HCT116 (cell line): ENCODE data around the gene SLC25A30. TPM values are rescaled to one million over a fixed set of nuclear protein-coding genes. Genes with fewer than 3 reads are reported as not detected.
A peak's percentile ranks its signal among the peaks of the same experiment; 100 is the strongest.

ENCODE experiments used
- ATAC-seq: fragments of 200-7000 bp; cut with Tn5 transposase; 2 replicates; pipeline ENCODE4 v1.9.1; 2020; ENCODE audit warnings: mild to moderate bottlenecking, moderate library complexity
- BruUV-seq: library from RNA; stranded (reverse); fragments of 400-500 nt; replicated peaks from 2 replicates; lab custom pipeline; 2021; lab: Mats Ljungman, UMichigan
- CTCF ChIA-PET: fragments of 300-600 bp; sonication (Branson Sonifier 250); formaldehyde crosslinking; loops from one replicate; lab custom pipeline; 2021; ENCODE audit warnings: antibody characterized with exemption; lab: Charles Lee
- POLR2A ChIA-PET: fragments of 300-600, 350-600 bp; sonication (Branson Sonifier 250); formaldehyde crosslinking; loops from one replicate; lab custom pipeline; 2021; ENCODE audit warnings: antibody characterized with exemption; lab: Charles Lee
- RAD21 ChIA-PET, 2 experiments: fragments of 300-600 bp; sonication (Branson Sonifier 250); formaldehyde crosslinking; loops; one replicate each; lab custom pipeline; 2023; ENCODE audit warnings: low total read pairs in 2 of 2; ENCODE audit not compliant: uncharacterized antibody in 2 of 2, unreplicated experiment in 2 of 2, low non-redundant PET in 1 of 2; lab: Charles Lee
- DNase-seq: peaks from one replicate; pipeline ENCODE4 v3.0.0-alpha.2; 2010; ENCODE audit warnings: low read depth, low spot score
- H2AFZ ChIP-seq: fragments of 200-600 bp; shearing (Covaris generic), sonication (generic); 2 replicates; pipeline ENCODE4 v1.6.1; 2017; ENCODE audit warnings: low read depth, mixed run types, mixed read lengths, antibody characterized with exemption, low read length; ENCODE audit not compliant: poor library complexity, severe bottlenecking
- H3K27ac ChIP-seq: 2 replicates; pipeline ENCODE4 v1.5.1; 2012; ENCODE audit warnings: low read depth, low read length
- H3K27me3 ChIP-seq: fragments of 200-600 bp; sonication (generic); 2 replicates; pipeline ENCODE4 v1.6.1; 2016; ENCODE audit warnings: mixed run types, low read length, mixed read lengths; ENCODE audit not compliant: insufficient read depth
- H3K36me3 ChIP-seq, 2 experiments: fragments of 200-500 bp in 1 of 2; fragments of 200-600 bp in 1 of 2; sonication (Bioruptor generic) in 1 of 2; sonication (generic) in 1 of 2; 2 replicates each; pipeline versions ENCODE4 v1.5.1 to v1.6.1; 2014 to 2016; ENCODE audit warnings: low read length in 2 of 2, inconsistent platforms in 1 of 2, mixed read lengths in 1 of 2, mixed run types in 1 of 2; ENCODE audit not compliant: insufficient read depth in 2 of 2, control insufficient read depth in 1 of 2
- H3K4me1 ChIP-seq, 2 experiments: fragments of 200-600 bp in 1 of 2; sonication (generic) in 1 of 2; 2 replicates each; pipeline versions ENCODE4 v1.5.1 to v1.6.1; 2012 to 2017; ENCODE audit warnings: low read length in 2 of 2, inconsistent platforms in 1 of 2, mild to moderate bottlenecking in 1 of 2, mixed read lengths in 1 of 2, mixed run types in 1 of 2, moderate library complexity in 1 of 2; ENCODE audit not compliant: insufficient read depth in 2 of 2, control insufficient read depth in 1 of 2
- H3K4me2 ChIP-seq: fragments of 200-600 bp; sonication (generic); 2 replicates; pipeline ENCODE4 v1.6.1; 2017; ENCODE audit warnings: mixed run types, low read length, mixed read lengths
- H3K4me3 ChIP-seq, 2 experiments: fragments of 200-600 bp in 1 of 2; sonication (generic) in 1 of 2; replicated peaks in 1 of 2; 2 replicates each; pipeline ENCODE4 v1.5.1; 2011 to 2016; ENCODE audit warnings: low read length in 2 of 2, control low read depth in 1 of 2, low read depth in 1 of 2, mild to moderate bottlenecking in 1 of 2, mixed read lengths in 1 of 2, mixed run types in 1 of 2
- H3K79me2 ChIP-seq: fragments of 200-600 bp; sonication (generic); 2 replicates; pipeline ENCODE4 v1.6.1; 2017; ENCODE audit warnings: mild to moderate bottlenecking, mixed run types, low read length, moderate library complexity, mixed read lengths; ENCODE audit not compliant: insufficient read depth
- H3K9ac ChIP-seq: fragments of 200-600 bp; sonication (generic); 2 replicates; pipeline ENCODE4 v1.6.1; 2016; ENCODE audit warnings: low read length, mixed read lengths
- H3K9me2 ChIP-seq: fragments of 200-600 bp; sonication (generic), shearing (Covaris generic); 2 replicates; pipeline ENCODE4 v1.6.1; 2017; ENCODE audit warnings: mixed run types, mild to moderate bottlenecking, moderate library complexity; ENCODE audit not compliant: insufficient read depth
- H3K9me3 ChIP-seq, 2 experiments: fragments of 200-500 bp in 1 of 2; fragments of 200-600 bp in 1 of 2; sonication (Bioruptor generic) in 1 of 2; sonication (generic) in 1 of 2; 2 replicates each; pipeline ENCODE4 v1.6.1; 2014 to 2017; ENCODE audit warnings: low read length in 2 of 2, mixed read lengths in 2 of 2, inconsistent platforms in 1 of 2, low read depth in 1 of 2, mild to moderate bottlenecking in 1 of 2, mixed run types in 1 of 2, moderate library complexity in 1 of 2; ENCODE audit not compliant: control insufficient read depth in 1 of 2, insufficient read depth in 1 of 2
- H4K20me1 ChIP-seq: fragments of 200-600 bp; sonication (generic), shearing (Covaris generic); 2 replicates; pipeline ENCODE4 v1.6.1; 2017; ENCODE audit warnings: mixed run types, mild to moderate bottlenecking, moderate library complexity; ENCODE audit not compliant: insufficient read depth
- ELF1 ChIP-seq: IDR thresholded peaks from 2 replicates; pipeline ENCODE4 v1.6.1; 2012; ENCODE audit warnings: low read depth, borderline replicate concordance
- POLR2A ChIP-seq: IDR thresholded peaks from 2 replicates; pipeline ENCODE4 v1.7.0; 2011; ENCODE audit warnings: borderline replicate concordance; ENCODE audit not compliant: insufficient read depth, insufficient read length; ENCODE audit errors: extremely low read depth
- POLR2AphosphoS5 ChIP-seq: IDR thresholded peaks from 2 replicates; pipeline ENCODE4 v1.6.1; 2011; ENCODE audit warnings: mild to moderate bottlenecking, low read depth, low read length, moderate library complexity
- RAD21 ChIP-seq: IDR thresholded peaks from 2 replicates; pipeline ENCODE4 v1.6.1; 2012; ENCODE audit warnings: low read depth, mild to moderate bottlenecking
- TCF7L2 ChIP-seq: IDR thresholded peaks from 2 replicates; pipeline ENCODE4 v1.7.0; 2011; ENCODE audit warnings: borderline replicate concordance, inconsistent platforms; ENCODE audit not compliant: insufficient read depth, insufficient read length; ENCODE audit errors: extremely low read depth
- YY1 ChIP-seq: IDR thresholded peaks from 2 replicates; pipeline ENCODE4 v1.6.1; 2011; ENCODE audit warnings: low read length, low read depth, moderate library complexity, mild to moderate bottlenecking; ENCODE audit not compliant: insufficient replicate concordance; ENCODE audit errors: extremely low read depth
- ZFX ChIP-seq: fragments of 450-650 bp; IDR thresholded peaks from 2 replicates; pipeline ENCODE4 v1.6.1; 2017
- intact Hi-C: fragments of 100-400 bp; cut with micrococcal nuclease; formaldehyde crosslinking; loops from 2 replicates; pipeline ENCODE4 v1.10.0; 2022
- total RNA-seq: library from RNA; stranded (reverse); gene quantifications from one replicate; pipeline ENCODE4 v1.2.1, GENCODE V29; 2021; ENCODE audit not compliant: unreplicated experiment
- TF ChIP-seq, protein P1 (sequence below): IDR thresholded peaks from 2 replicates; pipeline ENCODE4 v1.6.1; 2012
- TF ChIP-seq, protein P2 (sequence below): IDR thresholded peaks from 2 replicates; pipeline ENCODE4 v1.6.1; 2011; ENCODE audit warnings: mild to moderate bottlenecking, low read length, moderate library complexity; ENCODE audit not compliant: insufficient replicate concordance; ENCODE audit errors: extremely low read depth
- TF ChIP-seq, protein P3 (sequence below): IDR thresholded peaks from 2 replicates; pipeline ENCODE4 v1.6.1; 2012

Gene SLC25A30
- total RNA-seq, 1 experiment from 2014 or later = 29.2 TPM

DNA sequence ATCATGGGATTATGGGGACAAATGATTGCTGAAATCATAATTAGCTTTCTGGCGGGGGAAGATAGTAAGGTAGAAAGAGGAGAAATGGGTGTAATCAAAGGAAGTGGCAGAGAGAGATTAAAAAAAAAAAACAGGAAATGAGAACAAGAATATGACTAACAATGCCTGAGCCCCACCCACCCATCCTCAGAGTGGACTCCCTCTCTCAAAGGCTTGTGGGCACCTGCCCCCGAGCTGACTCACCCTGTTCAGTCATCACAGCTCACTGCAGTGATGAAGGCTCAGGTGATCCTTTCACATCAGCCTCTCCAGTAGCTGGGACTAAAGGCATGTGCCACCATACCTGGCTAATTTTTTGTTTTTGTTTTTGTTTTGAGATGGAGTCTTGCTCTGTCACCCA is 50.8 kb downstream of the SLC25A30 start:
- no peaks in the 10 kb centered on the region; the same call in 1 of the 2 replicates for H3K79me2 ChIP-seq
- no peaks in the 10 kb centered on the region for H3K9me2 ChIP-seq
- H3K36me3 ChIP-seq = no peaks in the 10 kb centered on the region
- peak overlapping the region; percentile 71 for H3K4me2 ChIP-seq
- ATAC-seq (peak; percentile 91), DNase-seq (peak; percentile 95)
- H3K4me1 ChIP-seq = peaks cover 23 to 61% of the 10 kb centered on the region in 2 experiments
- H3K27ac ChIP-seq = peak overlapping the region; percentile 71
- ChIA-PET CTCF (interaction anchor here (1.0 to 1.7 kb wide), 3 partner anchors 26 to 98 kb away, joined by 3 to 6 read pairs (median 3); partner anchors contain the start of genes COG3 and TPT1), RAD21 (interaction anchor here in 1 of 2 experiments (0.7 kb wide), 2 partner anchors 26 to 653 kb away, joined by 3 read pairs; partner anchors contain the start of gene TPT1), POLR2A (interaction anchor here (0.6 to 2.0 kb wide), 4 partner anchors 26 to 43 kb away, joined by 3 to 15 read pairs (median 4); partner anchors contain the start of gene TPT1)
- H3K27me3 ChIP-seq = no peaks in the 10 kb centered on the region
- H3K9ac ChIP-seq = peak overlapping the region; percentile 54
- H4K20me1 ChIP-seq = no peaks in the 10 kb centered on the region
- no TSS peak for BruUV-seq
- H3K4me3 ChIP-seq = peak overlapping the region; percentile 11 to 31; a peak in 2 of 4 replicates
- no peak overlapping the region for H2AFZ ChIP-seq
- no peak for TF ChIP-seq ELF1
- TF ChIP-seq POLR2A = no peak
- TF ChIP-seq, protein P1, sequence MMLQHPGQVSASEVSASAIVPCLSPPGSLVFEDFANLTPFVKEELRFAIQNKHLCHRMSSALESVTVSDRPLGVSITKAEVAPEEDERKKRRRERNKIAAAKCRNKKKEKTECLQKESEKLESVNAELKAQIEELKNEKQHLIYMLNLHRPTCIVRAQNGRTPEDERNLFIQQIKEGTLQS = no peak
- TF ChIP-seq, protein P2, sequence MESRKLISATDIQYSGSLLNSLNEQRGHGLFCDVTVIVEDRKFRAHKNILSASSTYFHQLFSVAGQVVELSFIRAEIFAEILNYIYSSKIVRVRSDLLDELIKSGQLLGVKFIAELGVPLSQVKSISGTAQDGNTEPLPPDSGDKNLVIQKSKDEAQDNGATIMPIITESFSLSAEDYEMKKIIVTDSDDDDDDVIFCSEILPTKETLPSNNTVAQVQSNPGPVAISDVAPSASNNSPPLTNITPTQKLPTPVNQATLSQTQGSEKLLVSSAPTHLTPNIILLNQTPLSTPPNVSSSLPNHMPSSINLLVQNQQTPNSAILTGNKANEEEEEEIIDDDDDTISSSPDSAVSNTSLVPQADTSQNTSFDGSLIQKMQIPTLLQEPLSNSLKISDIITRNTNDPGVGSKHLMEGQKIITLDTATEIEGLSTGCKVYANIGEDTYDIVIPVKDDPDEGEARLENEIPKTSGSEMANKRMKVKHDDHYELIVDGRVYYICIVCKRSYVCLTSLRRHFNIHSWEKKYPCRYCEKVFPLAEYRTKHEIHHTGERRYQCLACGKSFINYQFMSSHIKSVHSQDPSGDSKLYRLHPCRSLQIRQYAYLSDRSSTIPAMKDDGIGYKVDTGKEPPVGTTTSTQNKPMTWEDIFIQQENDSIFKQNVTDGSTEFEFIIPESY = no peak
- TF ChIP-seq POLR2AphosphoS5 = peak; percentile 63
- TF ChIP-seq, protein P3, sequence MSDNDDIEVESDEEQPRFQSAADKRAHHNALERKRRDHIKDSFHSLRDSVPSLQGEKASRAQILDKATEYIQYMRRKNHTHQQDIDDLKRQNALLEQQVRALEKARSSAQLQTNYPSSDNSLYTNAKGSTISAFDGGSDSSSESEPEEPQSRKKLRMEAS = no peak
- peak; percentile 41 for TF ChIP-seq TCF7L2
- peak; percentile 65 for TF ChIP-seq YY1
- no peak for TF ChIP-seq RAD21
- no peak for TF ChIP-seq ZFX
- intact Hi-C loops = no loop called here
- no peaks in the 10 kb centered on the region for H3K9me3 ChIP-seq
